Peyer's patch (tissue), 4 donors: Measurements from ENCODE around the gene RPA4.

Experiments used
- CTCF ChIP-seq, 6 experiments: fragments of 450-650 bp in 4 of 6; fragments of 200-600 bp in 2 of 6; sonication (generic) in 1 of 6; IDR thresholded peaks; one replicate each; pipeline ENCODE4 v1.5.1; 2017 to 2019; ENCODE audit warnings: antibody characterized with exemption in 6 of 6, mild to moderate bottlenecking in 3 of 6, moderate library complexity in 1 of 6
- POLR2A ChIP-seq, 2 donors: fragments of 450-650 bp; IDR thresholded peaks; one replicate each; pipeline ENCODE4 v1.5.1; 2017; ENCODE audit warnings: antibody characterized with exemption in 2 of 2, mild to moderate bottlenecking in 2 of 2, moderate library complexity in 2 of 2

- no peak for TF ChIP-seq CTCF (IDR thresholded peaks at IDR 0.05)
- no peak for TF ChIP-seq POLR2A (IDR thresholded peaks at IDR 0.05)
These were observed 35.2 kb downstream of the RPA4 start for GRCh38 chrX:96918864-96919263.
